NCI-H2107 (cell line): ENCODE data around the gene WDR62.
A peak's percentile ranks its signal among the peaks of the same experiment; 100 is the strongest.

ENCODE experiments used
- DNase-seq: peaks from one replicate; lab custom pipeline; 2025; lab: John Stamatoyannopoulos, UW

WDR62 gene

DNA sequence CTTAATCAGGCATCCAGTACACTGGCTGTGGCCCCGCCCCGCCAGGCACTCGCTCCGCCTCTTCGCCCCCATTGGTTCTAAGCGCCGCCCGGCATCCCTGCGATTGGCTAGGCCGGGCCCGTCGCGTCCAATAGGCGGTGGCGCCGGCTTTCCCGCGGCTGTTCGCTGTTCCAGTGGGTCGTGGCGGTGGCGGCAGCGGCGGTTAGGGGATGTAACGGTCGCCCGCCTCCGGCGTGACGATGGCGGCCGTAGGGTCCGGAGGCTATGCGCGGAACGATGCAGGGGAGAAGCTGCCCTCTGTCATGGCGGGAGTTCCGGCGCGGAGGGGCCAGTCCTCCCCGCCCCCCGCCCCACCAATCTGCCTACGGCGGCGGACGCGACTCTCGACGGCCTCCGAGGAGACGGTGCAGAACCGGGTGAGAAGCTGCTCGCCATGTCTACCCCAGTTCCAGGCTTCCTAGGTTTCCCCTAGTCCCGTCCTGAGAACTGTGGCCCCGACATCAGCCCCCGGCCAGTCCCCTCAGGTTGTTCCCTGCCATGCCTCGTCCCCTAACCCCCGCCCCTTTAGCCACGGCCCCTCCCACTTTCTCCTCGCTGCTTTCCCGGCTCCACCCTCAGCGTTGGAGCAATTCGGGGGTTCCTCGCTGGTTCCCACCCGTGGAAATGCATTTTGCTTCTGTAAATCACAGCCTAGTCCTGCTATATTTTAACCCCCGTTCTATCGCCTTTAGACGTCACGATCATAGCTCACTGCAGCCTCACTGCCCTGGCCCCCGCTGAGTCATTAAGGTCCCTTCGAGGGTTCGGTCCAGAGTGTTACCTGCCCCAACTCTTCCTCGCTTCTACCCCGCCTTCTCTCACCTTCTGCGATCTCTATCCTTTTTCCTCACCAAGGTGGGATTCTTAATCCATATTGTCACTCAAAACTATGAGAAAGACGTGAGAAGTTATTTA is at the start of gene WDR62:
TSS of gene WDR62 (plus strand) at position 165 of the 954 bp plus-strand sequence. CDS start at position 240, 75 bp downstream.
- DNase-seq, result peak; percentile 93

DNA sequence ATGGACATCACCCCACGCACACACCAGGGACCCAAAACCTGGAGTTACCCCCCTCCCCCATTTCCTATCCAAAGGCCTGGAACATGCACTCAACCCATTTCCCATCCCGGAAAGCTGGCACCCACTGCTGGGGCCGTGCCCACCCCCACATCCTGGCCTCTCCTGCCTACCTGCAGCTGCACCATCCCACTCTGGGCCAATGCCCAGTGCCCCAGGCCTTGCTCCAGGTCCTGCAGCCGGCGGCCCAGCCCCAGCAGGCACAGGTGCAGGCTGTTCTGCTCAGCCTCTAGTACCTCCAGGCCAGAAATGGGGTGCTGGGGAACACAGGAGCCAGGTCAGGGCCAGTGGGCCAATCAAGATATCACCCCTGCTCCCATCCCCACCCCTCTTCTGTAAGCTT is 47.7 kb upstream of the WDR62 start:
- no peak for DNase-seq

DNA sequence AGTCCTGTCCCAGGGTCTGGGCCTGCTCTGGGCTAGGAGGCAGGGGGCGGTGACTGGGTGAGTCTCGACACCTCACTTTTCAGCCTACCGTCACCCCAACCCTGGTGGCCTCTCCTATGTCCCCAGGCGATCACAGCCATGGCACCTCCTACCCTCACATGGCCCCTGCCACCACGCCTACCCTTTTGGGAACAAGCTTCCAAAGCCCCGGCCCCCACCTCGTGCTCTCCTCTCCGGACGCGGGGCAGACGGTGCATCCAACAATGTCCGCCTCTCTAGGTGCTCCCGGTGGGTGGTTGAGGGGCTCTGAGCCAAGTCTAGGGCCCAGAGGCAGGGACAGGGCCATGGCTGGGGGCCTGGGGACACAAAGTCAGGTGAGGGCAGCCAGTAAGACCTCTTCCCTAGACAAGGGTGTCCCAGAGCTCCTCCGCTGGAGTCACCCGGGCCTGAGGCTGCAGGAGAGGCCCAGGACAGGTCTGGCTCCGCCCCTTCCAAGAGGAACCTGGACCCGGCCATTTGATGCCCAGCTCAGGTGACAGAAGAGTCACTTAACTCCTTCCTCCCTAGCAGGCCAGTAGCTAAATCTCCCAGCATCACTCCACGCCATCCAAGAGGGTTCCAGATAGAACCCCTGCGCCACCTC is 46.2 kb upstream of the WDR62 start, which contains the start of gene SYNE4:
TSS of gene SYNE4 (minus strand) at position 478 of the 643 bp plus-strand sequence. CDS start at position 346, 132 bp downstream.
- no peak for DNase-seq

DNA sequence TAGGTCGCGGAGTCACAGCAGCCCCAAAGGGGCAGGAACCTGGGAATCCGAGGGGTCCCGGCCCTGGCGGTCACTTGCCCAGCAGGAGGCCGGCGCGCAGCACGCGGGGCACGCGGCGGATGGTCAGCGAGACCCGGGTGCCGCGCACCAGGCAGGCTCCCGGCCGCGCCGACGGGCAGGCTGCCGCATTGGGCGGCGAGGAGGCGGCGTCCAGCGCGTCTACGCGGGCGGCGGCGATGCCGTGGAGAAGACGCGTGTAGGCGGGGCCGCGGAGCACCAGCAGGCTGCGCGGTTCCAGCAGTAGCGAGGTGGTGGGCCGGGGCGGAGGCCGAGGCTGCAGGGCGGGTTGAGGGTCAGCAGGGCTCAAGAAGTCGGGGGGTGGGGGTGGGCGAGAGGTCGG is 45.5 kb upstream of the WDR62 start:
- DNase-seq, result no peak

GRCh38 chr19:36009633-36010379 is 44.9 kb upstream of the WDR62 start:
- no peak for DNase-seq

DNA sequence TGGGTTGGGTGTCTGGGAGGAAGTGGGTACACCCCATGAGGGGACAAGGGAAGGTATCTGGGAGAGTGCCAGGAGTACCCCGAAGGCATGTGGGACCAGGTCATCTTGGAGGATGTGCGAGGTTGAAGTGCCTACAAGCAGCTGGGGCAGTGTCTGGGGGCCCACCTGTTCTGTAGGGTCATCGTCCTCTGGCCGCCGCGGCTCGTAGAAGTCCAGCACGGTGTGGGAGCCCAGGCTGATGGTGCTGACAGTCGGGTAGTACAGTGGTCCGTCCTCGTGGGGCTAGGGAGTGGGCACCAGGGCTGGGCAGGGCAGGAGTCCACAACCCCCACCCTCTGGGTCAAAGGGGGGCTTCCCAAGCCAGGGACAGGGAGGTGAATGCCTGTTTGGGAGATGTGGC is 44.3 kb upstream of the WDR62 start:
- no peak for DNase-seq

DNA sequence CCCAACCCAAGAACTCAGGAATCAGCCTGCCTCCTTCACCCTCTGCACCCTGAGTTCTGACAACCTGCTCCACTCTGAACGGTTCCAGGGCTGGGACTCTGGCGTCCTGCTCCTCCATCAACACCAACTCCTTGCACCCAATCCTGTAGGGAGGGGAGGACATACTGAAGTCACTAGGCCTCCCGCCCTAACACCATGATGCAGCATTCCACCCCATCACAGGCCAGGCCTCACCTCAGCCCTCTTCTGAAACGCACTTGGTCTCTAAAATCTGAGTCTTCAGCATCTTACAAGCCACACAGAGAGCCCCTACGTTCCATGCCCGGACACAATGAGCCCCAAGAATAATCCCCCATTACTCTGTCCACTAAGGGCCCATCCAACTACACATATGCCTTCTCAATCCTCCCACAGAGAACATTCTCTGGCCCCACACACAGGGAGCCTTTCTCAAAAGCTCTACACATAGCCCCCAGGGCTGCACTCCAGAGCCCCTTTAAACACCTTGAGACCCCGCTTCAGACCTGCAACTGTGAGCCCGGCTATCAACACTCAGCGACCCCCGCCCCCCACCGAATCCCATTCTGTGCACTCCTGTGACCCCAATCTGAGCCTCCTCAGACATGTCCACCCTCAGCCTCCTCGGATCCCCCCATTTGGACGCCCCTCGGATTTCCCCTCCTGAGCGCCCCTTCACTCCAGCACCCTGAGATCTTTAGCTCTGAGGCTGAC is 41.3 kb upstream of the WDR62 start:
- no peak for DNase-seq

- peak; percentile 97 for DNase-seq
Measured at GRCh38 chr19:36014012-36014924, 40.4 kb upstream of the WDR62 start, which contains the start of gene ALKBH6. Gene ALKBH6 (minus strand): TSS chr19:36014213. CDS start chr19:36013397, 816 bp downstream.

GRCh38 chr19:36019061-36019670 is 35.5 kb upstream of the WDR62 start:
- no peak for DNase-seq

- no peak for DNase-seq
Measured at GRCh38 chr19:36023432-36023831, 31.3 kb upstream of the WDR62 start.

DNA sequence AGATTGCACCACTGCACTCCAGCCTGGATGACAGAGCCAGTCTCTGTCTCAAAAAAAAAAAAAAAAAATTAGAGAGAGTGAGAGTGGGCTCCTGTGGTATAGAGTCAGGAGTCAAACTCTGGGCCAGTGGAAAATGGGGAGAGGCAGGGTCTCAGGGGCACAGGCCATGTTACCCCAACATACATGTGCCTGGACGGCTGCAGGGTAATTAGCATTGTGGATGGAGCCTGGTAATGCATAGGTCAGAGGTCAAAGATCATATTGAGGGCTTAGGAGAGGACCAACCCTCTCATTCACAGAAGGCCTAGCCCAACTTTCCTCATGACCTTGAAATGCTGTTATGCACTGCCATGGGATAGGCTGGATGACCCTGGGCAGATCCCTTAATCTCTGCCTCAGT is 29.2 kb upstream of the WDR62 start:
- DNase-seq, result no peak

DNA sequence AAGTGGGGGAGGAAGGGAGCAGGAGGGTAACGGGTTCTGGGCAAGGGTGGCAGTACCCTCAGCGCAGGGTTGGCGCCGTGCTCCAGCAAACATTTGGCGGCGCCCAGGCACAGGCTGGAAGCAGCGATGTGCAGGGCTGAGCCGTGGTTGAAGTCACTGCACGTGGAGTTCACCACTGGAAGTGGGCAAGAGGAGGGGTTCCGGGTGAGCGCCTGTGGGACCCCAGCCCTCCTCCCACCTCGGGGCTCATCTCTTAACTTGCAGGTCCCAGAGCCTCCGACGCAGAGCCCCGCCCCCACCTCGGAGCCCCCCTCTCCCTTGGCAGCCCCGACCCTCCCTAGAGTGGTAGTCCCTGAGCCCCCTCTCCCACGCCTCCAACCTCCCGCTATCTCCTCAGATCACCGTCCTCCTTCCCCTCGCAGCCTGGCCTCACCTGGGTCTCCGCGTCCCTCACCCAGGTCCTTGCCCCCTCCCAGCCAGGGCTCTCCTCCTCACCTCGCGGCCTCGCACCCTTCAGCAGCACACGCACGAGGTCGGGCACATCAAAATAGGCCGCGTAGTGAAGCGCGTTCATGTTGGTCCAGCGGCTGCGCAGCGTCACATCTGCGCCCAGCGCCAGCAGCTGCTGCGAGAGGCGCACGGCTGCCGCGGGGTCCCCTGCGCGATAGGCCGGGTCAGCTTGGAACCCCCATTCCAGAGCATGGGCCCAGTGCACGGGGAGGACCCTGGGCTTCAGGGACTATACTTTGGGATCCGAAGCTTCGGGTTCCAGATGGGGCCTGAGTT is 28.4 kb upstream of the WDR62 start:
- no peak for DNase-seq

DNA sequence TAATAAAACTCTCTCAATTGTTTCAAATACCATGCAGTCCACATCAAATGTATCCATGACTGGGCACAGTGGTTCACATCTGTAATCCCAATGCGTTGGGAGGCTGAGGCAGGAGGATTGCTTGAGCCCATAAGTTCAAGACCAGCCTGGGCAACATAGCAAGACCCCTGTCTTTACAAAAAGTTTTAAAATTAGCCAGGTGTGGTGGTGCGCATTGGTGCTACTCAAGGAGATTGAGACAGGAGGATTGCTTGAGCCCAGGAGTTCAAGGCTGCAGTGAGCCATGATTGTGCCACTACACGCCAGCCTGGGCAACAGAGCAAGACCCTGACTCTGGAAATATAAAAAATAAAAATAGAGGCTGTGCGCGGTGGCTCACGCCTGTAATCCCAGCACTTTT is 27.0 kb upstream of the WDR62 start:
- DNase-seq, result no peak

GRCh38 chr19:36028313-36029041 is 26.2 kb upstream of the WDR62 start:
- no peak for DNase-seq

DNA sequence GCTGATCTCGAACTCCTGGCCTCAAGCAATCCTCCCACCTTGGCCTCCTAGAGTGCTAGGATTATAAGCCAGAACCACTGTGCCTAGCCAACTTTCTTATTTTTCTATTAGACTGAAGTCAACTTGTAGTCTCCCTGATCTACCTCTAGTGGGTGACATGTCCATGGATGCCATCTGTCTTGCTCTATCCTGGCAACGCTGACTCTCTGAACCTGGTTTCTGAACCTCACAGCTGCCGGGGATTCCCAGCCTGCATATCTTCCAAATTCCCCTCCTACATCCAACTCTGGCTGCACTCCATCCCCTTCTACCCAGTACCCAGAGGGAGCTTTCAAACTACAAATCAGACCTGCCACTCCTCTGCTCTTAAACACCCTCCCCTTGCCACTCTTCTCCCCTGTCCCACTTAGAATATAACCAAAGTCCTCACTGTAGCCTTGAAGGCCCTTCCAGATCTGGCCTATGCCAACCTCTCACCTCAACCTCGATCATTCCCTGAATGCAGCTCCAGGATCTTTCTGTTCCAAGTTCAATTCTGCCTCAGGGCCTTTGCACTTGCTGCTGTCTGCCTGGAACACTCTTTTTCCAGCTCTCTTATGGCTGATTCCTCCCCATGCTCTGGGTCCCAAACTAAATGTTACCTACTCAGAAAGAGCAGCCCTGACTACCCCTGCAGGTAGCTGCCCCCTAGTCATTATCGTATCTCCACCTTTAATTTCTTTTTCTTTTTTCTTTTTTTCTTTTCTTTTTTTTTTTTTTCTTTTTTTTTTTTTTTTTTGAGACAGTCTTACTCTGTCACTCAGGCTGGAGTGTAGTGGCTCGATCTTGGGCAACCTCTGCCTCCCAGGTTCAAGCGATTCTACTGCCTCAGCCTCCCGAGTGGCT is 24.2 kb upstream of the WDR62 start:
- DNase-seq, result no peak

- no peak for DNase-seq
Measured at GRCh38 chr19:36031308-36031707, 23.4 kb upstream of the WDR62 start.
